Measurements from ENCODE around the gene SCNN1G. TPM values are rescaled to one million over a fixed set of nuclear protein-coding genes. Genes with fewer than 3 reads are reported as not detected.

The SCNN1G gene
- total and polyA plus RNA-seq, 2 of the 13 experiments (the other 11 are each of a cell fraction or from before 2014, with no cell fraction given): not detected

Other genes starting within 250 kb of the SCNN1G start
- 22.5 and 29.1 TPM in 2 replicates for gene USP31, start 33.3 kb upstream of the SCNN1G start, total RNA-seq (2016; rRNA removed; fragmentation: Illumina TruSeq; extraction: Trizol)
- gene USP31, start 33.3 kb upstream of the SCNN1G start, polyA plus RNA-seq (2011; rRNA removed): 22.7 and 23.3 TPM in 2 replicates
- gene SCNN1B, start 119.6 kb downstream of the SCNN1G start, total RNA-seq (2016; rRNA removed; fragmentation: Illumina TruSeq; extraction: Trizol): not detected in 2 replicates
- not detected in 2 replicates for gene SCNN1B, start 119.6 kb downstream of the SCNN1G start, polyA plus RNA-seq (2011; rRNA removed)

Data from HepG2 (cell line).